NCI-H524 treated with DMSO at 0.1 percent for 48 hours (cell line): Measurements from ENCODE around the gene NCOR1.
"Not testable (repeated sequence)": the region's sequence is repeated elsewhere in the genome, so short reads cannot be mapped to it uniquely, and the experiment has no call there.

Source experiments
- DNase-seq: peaks from one replicate; lab custom pipeline; 2025; lab: John Stamatoyannopoulos, UW

NCOR1 gene

GRCh38 chr17:16214190-16215001, 938 bp downstream of the NCOR1 start:
- no peak for DNase-seq

- no peak for DNase-seq
These were observed 2.5 kb downstream of the NCOR1 start for GRCh38 chr17:16212793-16213192.

GRCh38 chr17:16211590-16211989, 3.7 kb downstream of the NCOR1 start:
- no peak for DNase-seq

- DNase-seq = not testable (repeated sequence)
These were observed 10.6 kb downstream of the NCOR1 start for GRCh38 chr17:16204763-16205162.

GRCh38 chr17:16202554-16203500, 12.5 kb downstream of the NCOR1 start:
- not testable (repeated sequence) for DNase-seq

GRCh38 chr17:16201693-16202131, 13.6 kb downstream of the NCOR1 start:
- DNase-seq = not testable (repeated sequence)

- DNase-seq = no peak
These were observed 16.2 kb downstream of the NCOR1 start for GRCh38 chr17:16199093-16199492.

- DNase-seq = no peak
These were observed 18.1 kb downstream of the NCOR1 start for GRCh38 chr17:16197276-16197675.

- not testable (repeated sequence) for DNase-seq
These were observed 21.0 kb downstream of the NCOR1 start for GRCh38 chr17:16194307-16194835.

GRCh38 chr17:16191604-16192003, 23.7 kb downstream of the NCOR1 start:
- no peak for DNase-seq

GRCh38 chr17:16190703-16191360, 24.5 kb downstream of the NCOR1 start:
- no peak for DNase-seq

- DNase-seq = no peak
These were observed 25.5 kb downstream of the NCOR1 start for GRCh38 chr17:16189791-16190348.

GRCh38 chr17:16187642-16188041, 27.7 kb downstream of the NCOR1 start:
- DNase-seq = no peak

GRCh38 chr17:16181581-16181980, 33.8 kb downstream of the NCOR1 start:
- DNase-seq = no peak

- no peak for DNase-seq
These were observed 36.5 kb downstream of the NCOR1 start for GRCh38 chr17:16178836-16179235.

GRCh38 chr17:16171613-16172012, 43.7 kb downstream of the NCOR1 start:
- no peak for DNase-seq

GRCh38 chr17:16166766-16167165, 48.6 kb downstream of the NCOR1 start:
- DNase-seq = not testable (repeated sequence)

GRCh38 chr17:16158714-16159113, 56.6 kb downstream of the NCOR1 start:
- DNase-seq = no peak

GRCh38 chr17:16155536-16155935, 59.8 kb downstream of the NCOR1 start:
- DNase-seq = no peak

GRCh38 chr17:16152326-16152725, 63.0 kb downstream of the NCOR1 start:
- DNase-seq = not testable (repeated sequence)

GRCh38 chr17:16150251-16150856, 65.0 kb downstream of the NCOR1 start:
- DNase-seq = no peak
